ENCODE measurements around the gene ACD. TPM values are rescaled to one million over a fixed set of nuclear protein-coding genes. Genes with fewer than 3 reads are reported as not detected.

Gene ACD
- total RNA-seq, 1 experiment from 2014 or later, result 34.1 TPM

DNA sequence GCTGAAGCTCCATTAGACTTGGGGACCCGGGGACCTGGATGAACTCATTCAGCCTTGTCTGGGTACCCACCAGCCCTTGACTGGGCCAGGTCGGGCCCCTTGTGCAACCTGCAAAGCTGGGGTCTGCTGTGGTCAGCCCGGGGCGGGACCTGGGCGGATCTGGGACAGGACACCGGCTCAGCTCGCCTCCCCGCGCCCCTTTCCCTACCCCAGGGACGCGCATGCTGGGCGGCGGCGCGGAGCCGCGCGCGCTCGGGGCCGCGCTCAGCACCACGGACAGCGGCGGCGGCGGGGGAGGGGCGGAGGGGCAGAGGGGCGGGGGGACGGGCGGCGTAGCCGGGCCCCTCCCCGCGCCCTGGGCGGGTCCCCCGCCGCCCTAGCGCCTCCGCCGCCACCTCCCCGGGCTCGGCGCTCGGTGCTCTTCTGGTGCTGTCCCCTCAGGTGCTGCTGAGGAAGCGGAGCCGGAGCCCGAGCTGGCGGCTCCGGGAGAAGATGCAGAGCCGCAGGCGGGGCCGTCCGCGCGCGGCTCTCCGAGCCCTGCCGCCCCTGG is 7.4 kb downstream of the ACD start:
- Histone ChIP-seq H3K27ac (ENCODE audit: insufficient read length, low read depth, low read length) (no peak overlapping the region), H3K23ac (ENCODE audit: insufficient read length, low read depth, low read length) (no peak overlapping the region), H2BK12ac (ENCODE audit: insufficient read length, low read depth, low read length) (no peak overlapping the region), H3K23me2 (ENCODE audit: insufficient read length, low read depth, low read length, poor library complexity, severe bottlenecking) (peaks cover 3% of the 10 kb centered on the region), H3K4me1 (ENCODE audit: insufficient read depth, low read length) (no peaks in the 10 kb centered on the region), H3K79me2 (ENCODE audit: insufficient read depth, low read length) (no peaks in the 10 kb centered on the region), H3K79me1 (ENCODE audit: insufficient read depth, low read depth, low read length, poor library complexity, severe bottlenecking) (no peaks in the 10 kb centered on the region), H3K56ac (ENCODE audit: insufficient read length, low read depth, low read length) (no peak overlapping the region), H4K20me1 (ENCODE audit: control insufficient read depth, insufficient read depth, insufficient read length) (no peaks in the 10 kb centered on the region), H2AFZ (ENCODE audit: low read length) (no peak overlapping the region), H2AK5ac (ENCODE audit: insufficient read length, low read length) (no peak overlapping the region), H3K27me3 (ENCODE audit: insufficient read depth, low read length) (no peaks in the 10 kb centered on the region; the same call in 1 of the 2 replicates), H4K8ac (replicated peaks; ENCODE audit: insufficient read length, low read depth, low read length) (no peak overlapping the region), H2BK120ac (ENCODE audit: low read depth, low read length, poor library complexity, severe bottlenecking) (no peak overlapping the region), H2BK5ac (ENCODE audit: insufficient read length, low read length) (no peak overlapping the region), H4K5ac (ENCODE audit: insufficient read length, low read depth, low read length) (no peak overlapping the region), H3K14ac (ENCODE audit: insufficient read depth, low read length) (no peak overlapping the region), H3K9ac (ENCODE audit: extremely low read depth, insufficient read length, low read length) (no peak overlapping the region), H3K4me2 (ENCODE audit: insufficient read depth, insufficient read length, low read length) (no peak overlapping the region), H4K91ac (ENCODE audit: insufficient read length, low read depth, low read length) (no peak overlapping the region), H2BK15ac (ENCODE audit: low read depth, low read length) (no peak overlapping the region), H2BK20ac (ENCODE audit: low read depth, low read length, poor library complexity, severe bottlenecking) (no peak overlapping the region), H3K9me3 (ENCODE audit: control insufficient read depth, low read depth, low read length) (no peaks in the 10 kb centered on the region), H3K4ac (ENCODE audit: low read depth, low read length) (no peak overlapping the region), H3K18ac (ENCODE audit: insufficient read length, low read depth, low read length) (no peak overlapping the region), H3T11ph (ENCODE audit: low read length) (no peak overlapping the region)
- TF ChIP-seq, protein P1, sequence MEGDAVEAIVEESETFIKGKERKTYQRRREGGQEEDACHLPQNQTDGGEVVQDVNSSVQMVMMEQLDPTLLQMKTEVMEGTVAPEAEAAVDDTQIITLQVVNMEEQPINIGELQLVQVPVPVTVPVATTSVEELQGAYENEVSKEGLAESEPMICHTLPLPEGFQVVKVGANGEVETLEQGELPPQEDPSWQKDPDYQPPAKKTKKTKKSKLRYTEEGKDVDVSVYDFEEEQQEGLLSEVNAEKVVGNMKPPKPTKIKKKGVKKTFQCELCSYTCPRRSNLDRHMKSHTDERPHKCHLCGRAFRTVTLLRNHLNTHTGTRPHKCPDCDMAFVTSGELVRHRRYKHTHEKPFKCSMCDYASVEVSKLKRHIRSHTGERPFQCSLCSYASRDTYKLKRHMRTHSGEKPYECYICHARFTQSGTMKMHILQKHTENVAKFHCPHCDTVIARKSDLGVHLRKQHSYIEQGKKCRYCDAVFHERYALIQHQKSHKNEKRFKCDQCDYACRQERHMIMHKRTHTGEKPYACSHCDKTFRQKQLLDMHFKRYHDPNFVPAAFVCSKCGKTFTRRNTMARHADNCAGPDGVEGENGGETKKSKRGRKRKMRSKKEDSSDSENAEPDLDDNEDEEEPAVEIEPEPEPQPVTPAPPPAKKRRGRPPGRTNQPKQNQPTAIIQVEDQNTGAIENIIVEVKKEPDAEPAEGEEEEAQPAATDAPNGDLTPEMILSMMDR (conservative IDR thresholded peaks at IDR 0.05), result no peak
- peaks cover 5% of the 10 kb centered on the region for H3K27me3 Mint-ChIP-seq (ENCODE audit: low read depth)
- H3K4me3 Mint-ChIP-seq, result 0 out of 5 replicates have a peak overlapping the region, but pooled peaks of 1 of the 2 experiments have one; percentile 68
- H3K4me1 Mint-ChIP-seq, result peaks cover 2 to 6% of the 10 kb centered on the region in 2 experiments; a peak in 3 of 4 replicates
- H3K9me3 Mint-ChIP-seq, result no peaks in the 10 kb centered on the region; a peak in 1 of 5 replicates
- peak; percentile 69 for DNase-seq
- WGBS (ENCODE audit: extremely low coverage, insufficient read length, low lambda C conversion rate), result no CpG with 5 or more reads among the region's 59 CpGs
- H3K36me3 Mint-ChIP-seq (ENCODE audit: insufficient read depth in 1 of 3, low read depth in 3 of 3), result peaks cover 12 to 48% (median 39%) of the 10 kb centered on the region in 3 experiments
- no peak overlapping the region for H3K27ac Mint-ChIP-seq

All from H9 (cell line).